CD4-positive, alpha-beta T cell treated with Interleukin-21 for 1 hour (primary cell): ENCODE measurements around the gene CFAP74.
A peak's percentile ranks its signal among the peaks of the same experiment; 100 is the strongest.

Source experiments
- DNase-seq: peaks from one replicate; pipeline ENCODE4 v3.0.0-alpha.2; 2020

Gene CFAP74

DNA sequence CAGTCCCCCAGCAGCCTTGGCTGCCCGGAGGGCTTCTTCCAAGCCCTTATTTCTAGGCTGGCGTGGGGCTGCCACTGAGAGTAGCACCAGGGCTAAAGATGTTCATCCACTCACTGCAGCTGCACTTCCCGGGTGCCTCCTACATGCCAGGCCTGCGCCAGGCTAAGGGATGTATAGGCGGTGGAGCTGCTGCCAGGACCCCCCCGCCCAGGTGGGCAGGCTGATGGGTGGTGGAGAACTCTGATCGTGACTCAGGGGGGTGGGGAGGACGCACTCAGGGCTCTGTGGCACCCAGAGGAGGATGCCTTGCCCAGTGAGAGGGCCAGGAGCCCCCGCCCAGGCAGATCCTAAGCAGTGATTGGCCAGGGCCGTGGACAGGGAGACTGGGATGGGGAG, 34.1 kb downstream of the CFAP74 start:
- no peak for DNase-seq

GRCh38 chr1:1968767-1969504, 34.6 kb downstream of the CFAP74 start:
- DNase-seq, result no peak

DNA sequence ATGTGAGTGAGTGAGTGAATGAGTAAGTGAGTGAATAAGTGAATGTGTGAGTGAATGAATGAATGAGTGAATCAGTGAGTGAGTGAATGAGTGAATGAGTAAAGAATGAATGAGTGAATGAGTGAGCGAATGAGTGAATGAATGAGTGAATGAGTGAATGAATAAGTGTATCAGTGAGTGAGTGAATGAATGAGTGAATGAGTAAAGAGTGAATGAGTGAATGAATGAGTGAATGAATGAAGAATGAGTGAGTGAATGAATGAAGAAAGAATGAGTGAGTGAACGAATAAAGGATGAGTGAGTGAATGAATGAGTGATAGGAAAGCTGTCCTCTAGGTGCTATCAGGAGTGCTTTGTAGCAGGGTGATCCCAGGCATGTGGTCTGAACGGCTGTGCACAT, 35.7 kb downstream of the CFAP74 start:
- no peak for DNase-seq

- DNase-seq, result no peak
Measured at GRCh38 chr1:1967151-1967550, 36.4 kb downstream of the CFAP74 start.

DNA sequence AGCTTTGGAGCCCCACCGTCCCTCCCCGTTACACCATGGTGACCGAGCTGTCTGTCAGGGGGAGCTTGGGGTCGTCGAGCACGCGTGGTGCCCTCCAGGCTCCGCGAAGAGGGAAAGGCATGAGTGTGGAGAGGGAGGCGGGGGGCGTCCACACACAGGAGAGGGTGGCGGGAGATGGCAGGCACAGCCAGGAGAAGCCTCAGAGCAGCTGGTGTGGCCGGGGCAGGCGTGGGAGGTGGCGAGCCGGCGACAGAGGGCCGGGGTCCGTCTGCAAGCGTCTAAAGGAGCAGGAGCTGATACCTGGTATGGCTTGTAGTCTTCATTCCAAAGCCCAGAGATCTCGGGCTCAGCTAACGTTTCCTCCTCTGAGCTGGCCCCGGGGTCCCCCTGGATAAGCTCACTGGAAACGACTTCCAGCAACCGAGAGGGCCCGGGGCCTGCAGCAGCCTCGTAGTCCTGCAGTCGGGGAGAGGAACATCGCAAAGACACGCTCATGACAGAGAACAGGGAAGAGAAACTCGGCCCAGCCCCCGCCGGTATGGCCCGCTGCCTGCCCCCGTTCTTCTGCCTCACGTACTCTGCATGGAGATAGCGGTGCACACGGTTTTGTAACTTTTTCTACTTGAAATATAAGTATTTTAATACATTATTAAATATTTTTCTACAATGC, 37.4 kb downstream of the CFAP74 start:
- no peak for DNase-seq

DNA sequence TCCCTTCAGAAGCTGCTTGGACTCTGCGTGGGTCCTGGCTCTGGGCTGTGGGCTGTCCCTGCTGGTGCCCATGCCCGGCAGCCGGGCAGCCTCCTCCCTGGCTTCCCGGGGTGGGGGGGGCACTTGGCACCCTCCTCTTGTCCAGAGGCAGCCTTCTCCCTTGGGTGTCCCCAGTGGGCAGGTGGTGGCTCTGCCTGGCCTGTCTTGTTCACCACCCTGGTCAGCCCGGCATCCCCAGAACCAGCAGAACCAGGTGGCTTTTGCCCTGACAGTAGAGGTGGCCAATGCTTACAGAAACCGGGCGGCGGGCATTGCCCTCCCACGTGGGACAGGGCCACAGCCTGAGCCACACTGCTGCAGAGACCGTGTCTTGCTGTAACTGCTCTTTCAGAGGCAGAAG, 38.0 kb downstream of the CFAP74 start:
- no peak for DNase-seq

GRCh38 chr1:1964811-1965210, 38.8 kb downstream of the CFAP74 start:
- no peak for DNase-seq

GRCh38 chr1:1963570-1963969, 40.0 kb downstream of the CFAP74 start:
- no peak for DNase-seq

DNA sequence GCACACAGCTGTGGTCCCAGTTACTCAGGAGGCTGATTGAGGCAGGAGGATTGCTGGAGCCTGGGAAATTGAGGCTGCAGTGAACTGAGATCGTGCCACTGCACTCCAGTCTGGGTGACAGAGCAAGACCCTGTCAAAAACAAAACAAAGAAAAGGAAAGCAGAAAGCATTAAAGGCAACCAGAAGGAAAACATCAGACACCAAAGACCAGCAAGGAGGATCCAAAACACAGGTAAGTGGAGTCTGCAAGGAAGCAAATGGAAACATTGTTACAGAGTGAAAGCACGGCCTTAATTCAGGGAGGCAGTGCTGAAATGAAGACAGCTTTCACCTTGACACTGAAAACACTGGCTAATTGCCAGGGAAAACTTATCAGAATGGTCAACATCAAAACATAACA, 40.8 kb downstream of the CFAP74 start:
- DNase-seq, result no peak

GRCh38 chr1:1960480-1961196, 42.9 kb downstream of the CFAP74 start:
- DNase-seq, result no peak

DNA sequence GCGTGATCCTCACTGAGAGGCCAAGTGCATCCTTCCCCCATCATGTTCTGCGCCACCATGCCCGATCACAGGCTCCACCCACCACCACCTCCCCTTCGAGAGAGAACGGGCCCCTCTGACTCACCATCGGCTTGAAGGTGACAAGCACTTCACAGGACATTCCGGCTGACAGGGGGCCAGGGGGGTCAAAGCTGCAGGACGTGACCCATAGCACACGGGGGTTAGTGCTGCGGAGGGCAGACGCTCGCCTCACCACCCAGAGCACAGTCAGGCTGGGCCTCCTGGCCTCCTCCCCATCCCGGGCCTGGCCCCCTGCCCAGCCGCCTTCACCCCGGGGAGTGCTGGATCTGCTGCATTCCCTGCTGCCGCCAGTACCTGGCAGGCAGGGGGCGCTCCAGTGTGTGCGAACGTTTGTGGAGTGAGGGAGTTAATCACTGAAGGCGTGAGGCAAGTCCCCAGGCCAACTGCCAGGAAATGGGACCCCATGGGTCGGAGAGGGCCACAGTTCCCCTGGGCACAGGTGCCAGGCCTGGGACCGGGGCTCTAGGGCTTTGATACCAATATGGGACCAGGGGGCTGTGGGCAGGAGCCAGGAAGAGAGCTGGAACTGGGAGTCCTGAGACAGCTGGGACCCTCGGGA, 43.6 kb downstream of the CFAP74 start:
- DNase-seq, result peak; percentile 58

- no peak for DNase-seq
Measured at GRCh38 chr1:1959459-1959839, 44.1 kb downstream of the CFAP74 start.

DNA sequence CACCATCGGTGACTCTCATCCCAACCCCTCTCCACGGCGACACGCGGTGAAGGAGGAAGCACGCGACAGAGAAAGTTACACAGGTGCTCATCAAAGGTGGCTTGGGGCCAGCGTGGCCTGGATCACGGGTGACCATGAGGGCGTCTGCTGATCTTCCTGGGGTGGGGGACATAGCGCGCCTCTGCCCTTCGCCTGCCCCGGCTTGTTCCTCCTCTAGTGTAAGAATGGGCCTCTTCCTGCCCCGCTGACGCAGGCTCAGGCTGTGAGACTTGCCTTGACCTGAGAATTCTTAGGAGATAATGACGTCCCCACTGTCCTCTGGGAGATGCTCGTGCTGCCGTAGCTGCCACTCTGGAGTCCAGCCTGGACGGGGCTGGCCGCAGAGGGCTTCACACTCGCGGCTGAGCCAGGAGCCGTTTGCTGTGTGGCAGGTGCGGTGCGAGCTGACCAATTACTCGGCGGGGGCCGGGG, 45.5 kb downstream of the CFAP74 start:
- no peak for DNase-seq

- no peak for DNase-seq
Measured at GRCh38 chr1:1957533-1957961, 46.0 kb downstream of the CFAP74 start.

DNA sequence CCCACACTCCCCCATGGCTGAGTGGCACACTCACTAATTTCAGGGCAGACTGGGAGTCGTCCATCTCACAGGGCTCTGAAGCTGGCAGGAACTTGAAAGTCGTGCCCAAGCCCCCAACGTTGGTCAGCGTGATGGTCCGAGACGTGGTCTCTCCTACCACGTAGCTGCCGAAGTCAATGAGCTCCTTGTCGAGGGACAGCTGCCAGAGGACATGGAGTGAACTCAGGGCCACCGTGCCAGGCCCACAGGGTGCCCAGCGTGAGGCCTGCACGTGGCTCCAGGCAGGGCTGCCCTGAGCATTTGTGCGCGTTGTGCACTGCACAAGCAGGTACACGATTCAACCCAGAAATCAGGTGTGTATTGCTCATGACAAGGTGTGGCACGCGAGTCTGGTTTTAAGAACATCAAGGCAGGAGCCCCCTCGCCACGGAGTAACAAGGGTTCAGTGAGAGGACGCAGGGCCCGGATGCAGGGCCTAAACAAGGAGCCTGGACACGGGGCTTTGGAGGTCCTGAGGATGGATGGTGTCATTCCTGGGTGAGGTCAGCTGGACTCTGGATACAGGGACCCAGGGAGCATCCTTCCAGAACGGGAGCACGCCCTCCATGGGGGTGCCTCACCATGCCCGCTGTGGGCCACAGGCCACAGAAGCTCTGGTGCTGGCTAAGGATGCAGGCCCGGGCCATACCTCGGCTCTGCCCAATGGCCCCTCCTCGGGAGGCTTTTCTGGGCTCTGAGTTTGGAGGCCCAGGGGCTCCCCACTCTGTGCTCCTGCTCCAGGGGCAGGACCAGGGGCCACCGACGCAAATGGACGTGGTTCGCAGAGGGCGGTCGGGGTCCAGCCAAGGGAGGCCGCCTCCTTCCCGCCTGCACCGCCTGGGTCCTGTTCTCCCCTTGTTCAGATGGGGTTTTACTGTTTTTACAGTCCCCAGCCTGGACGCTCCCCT, 46.7 kb downstream of the CFAP74 start:
- no peak for DNase-seq

DNA sequence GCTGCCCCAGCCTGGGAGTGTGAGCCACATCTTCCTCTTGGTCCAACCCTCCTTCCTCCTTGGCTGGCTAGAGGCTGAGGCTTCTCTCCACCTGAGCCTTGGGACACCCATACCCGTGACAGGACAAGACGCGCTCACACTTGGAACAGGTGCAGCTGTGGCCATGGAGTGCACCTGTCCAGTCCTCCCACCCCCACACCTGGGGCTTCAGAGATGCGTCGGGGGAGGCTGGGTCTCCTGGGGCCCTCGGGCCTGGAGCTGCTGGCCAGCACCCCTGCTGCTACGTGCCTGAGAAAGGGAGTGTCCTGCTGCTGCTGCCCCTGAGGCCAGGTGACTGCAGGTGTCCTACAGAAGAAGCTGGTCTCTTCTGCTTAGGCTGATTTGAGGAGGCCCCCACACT, 47.5 kb downstream of the CFAP74 start:
- no peak for DNase-seq

DNA sequence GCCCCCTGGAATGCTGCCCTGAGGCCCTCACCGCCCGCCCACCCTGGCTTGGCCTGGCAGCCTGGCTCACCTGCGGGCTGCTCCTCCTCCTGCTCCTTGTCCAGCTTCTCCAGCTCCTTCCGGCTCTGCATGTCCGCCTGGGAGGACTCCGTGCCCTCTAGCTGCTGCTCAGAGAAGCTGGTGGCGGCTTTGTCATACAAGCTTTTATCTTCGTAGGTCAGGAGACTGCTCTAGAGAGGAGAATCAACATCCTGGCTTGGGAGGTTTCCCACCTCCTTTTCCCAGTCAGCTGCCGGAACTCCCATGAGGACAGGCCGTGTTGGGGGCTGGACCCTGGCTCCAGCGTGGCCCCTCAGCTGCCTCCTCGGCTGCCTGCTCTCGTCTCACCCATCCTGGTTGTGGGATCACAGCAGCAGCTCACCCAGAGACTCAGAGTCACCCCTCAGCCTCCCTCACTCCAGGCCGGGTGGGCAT, 47.9 kb downstream of the CFAP74 start:
- DNase-seq, result no peak

- DNase-seq, result no peak
Measured at GRCh38 chr1:1954831-1955441, 48.6 kb downstream of the CFAP74 start.

- DNase-seq, result no peak
Measured at GRCh38 chr1:1954015-1954414, 49.6 kb downstream of the CFAP74 start.

DNA sequence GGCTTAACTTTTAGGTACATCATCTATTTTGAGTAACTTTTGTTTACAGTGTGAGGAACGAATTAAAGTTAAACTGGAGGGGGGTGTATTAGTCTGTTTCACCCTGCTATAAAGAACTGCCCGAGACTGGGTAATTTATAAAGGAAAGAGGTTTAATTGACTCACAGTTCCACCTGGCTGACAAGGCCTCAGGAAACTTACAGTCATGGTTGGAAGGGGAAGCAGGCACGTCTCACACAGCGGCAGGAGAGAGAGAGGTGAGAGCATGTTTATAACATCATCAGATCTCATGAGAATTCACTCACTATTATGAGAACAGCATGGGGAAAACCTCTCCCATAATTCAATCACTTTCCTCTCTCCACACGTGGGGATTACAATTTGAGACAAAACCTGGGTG, 52.6 kb downstream of the CFAP74 start:
- DNase-seq, result no peak

DNA sequence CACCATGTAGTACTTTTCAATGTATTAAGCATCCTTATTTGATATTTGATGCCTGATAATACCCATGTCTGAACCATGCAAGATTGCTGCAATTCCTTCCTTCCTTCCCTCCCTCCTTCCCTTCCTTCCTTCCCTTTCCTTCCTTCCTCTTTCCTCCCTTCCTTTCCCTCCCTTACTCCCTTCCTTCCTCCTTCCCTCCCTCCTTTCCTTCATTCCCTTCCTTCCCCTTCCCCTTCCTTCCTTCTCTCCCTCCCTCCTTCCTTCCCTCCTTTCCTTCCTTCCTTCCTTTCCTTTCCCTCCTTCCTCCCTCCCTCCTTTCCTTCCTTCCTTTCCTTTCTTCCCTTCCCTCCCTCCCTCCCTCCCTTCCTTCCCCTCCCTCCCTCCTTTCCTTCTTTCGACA, 54.8 kb downstream of the CFAP74 start:
- DNase-seq, result no peak

- no peak for DNase-seq
Measured at GRCh38 chr1:1947493-1947892, 56.1 kb downstream of the CFAP74 start.
